Measurements from ENCODE around the gene PHLDB3. TPM values are rescaled to one million over a fixed set of nuclear protein-coding genes. Genes with fewer than 3 reads are reported as not detected.

Gene PHLDB3
- polyA plus RNA-seq, 1 donor from 2014 or later, result 5.6 TPM

- Histone ChIP-seq H3K27me3 (ENCODE audit: insufficient read depth, low read depth, low read length) (no peaks in the 10 kb centered on the region), H3K9me3 (ENCODE audit: low read length) (no peaks in the 10 kb centered on the region), H2AFZ (ENCODE audit: low read depth, low read length) (peak within 1 kb of the TSS; percentile 82), H3K79me2 (replicated peaks; ENCODE audit: insufficient read depth, low read length) (no peaks in the 10 kb centered on the region), H4K20me1 (ENCODE audit: insufficient read depth) (no peaks in the 10 kb centered on the region), H3K9me2 (ENCODE audit: insufficient read depth, low read length) (no peaks in the 10 kb centered on the region), H3K36me3 (ENCODE audit: insufficient read depth, low read length) (no peaks in the 10 kb centered on the region), H3K4me2 (ENCODE audit: low read length) (peak within 1 kb of the TSS; percentile 88), H3F3A (ENCODE audit: insufficient read depth, low read length, poor library complexity, severe bottlenecking) (no peaks in the 10 kb centered on the region), H3K27ac (ENCODE audit: low read length) (peak within 1 kb of the TSS; percentile 79), H3K9ac (ENCODE audit: low read length) (peak within 1 kb of the TSS; percentile 71), H3K4me3 (ENCODE audit: low read length) (peak within 1 kb of the TSS; percentile 76)
- TF ChIP-seq EZH2 (IDR thresholded peaks at IDR 0.05; ENCODE audit: borderline replicate concordance, insufficient read depth, low read length, poor library complexity, severe bottlenecking) (no peak), CTCF (IDR thresholded peaks at IDR 0.05; ENCODE audit: poor library complexity, severe bottlenecking) (peak; percentile 46), POLR2AphosphoS5 (IDR thresholded peaks at IDR 0.05) (peak; percentile 69), TAF1 (IDR thresholded peaks at IDR 0.05; ENCODE audit: low read depth) (no peak), RAD21 (conservative IDR thresholded peaks at IDR 0.05) (peak; percentile 23), EP300 (conservative IDR thresholded peaks at IDR 0.05; ENCODE audit: poor library complexity, severe bottlenecking) (peak; percentile 47), MXI1 (conservative IDR thresholded peaks at IDR 0.05; ENCODE audit: poor library complexity, severe bottlenecking) (peak; percentile 73), REST (IDR thresholded peaks at IDR 0.05; ENCODE audit: borderline replicate concordance) (peak; percentile 27), SMC3 (conservative IDR thresholded peaks at IDR 0.05; ENCODE audit: poor library complexity) (peak; percentile 8)
Measured at GRCh38 chr19:43532962-43533545, 28.5 kb upstream of the PHLDB3 start, which contains the start of gene ZNF575. ZNF575 (plus strand) TSS chr19:43533188; CDS start chr19:43534423, 1,235 bp downstream.

GRCh38 chr19:43532571-43532961 is 28.0 kb upstream of the PHLDB3 start:
- no peaks in the 10 kb centered on the region for H4K20me1 ChIP-seq (ENCODE audit: insufficient read depth)
- H3K9me2 ChIP-seq (ENCODE audit: insufficient read depth, low read length), result no peaks in the 10 kb centered on the region
- no peaks in the 10 kb centered on the region for H3K27me3 ChIP-seq (ENCODE audit: insufficient read depth, low read depth, low read length)
- peak overlapping the region; percentile 71 for H3K9ac ChIP-seq (ENCODE audit: low read length)
- H2AFZ ChIP-seq (ENCODE audit: low read depth, low read length), result peak overlapping the region; percentile 82
- H3K36me3 ChIP-seq (ENCODE audit: insufficient read depth, low read length), result no peaks in the 10 kb centered on the region
- peak overlapping the region; percentile 88 for H3K4me2 ChIP-seq (ENCODE audit: low read length)
- H3K79me2 ChIP-seq (replicated peaks; ENCODE audit: insufficient read depth, low read length), result no peaks in the 10 kb centered on the region
- H3F3A ChIP-seq (ENCODE audit: insufficient read depth, low read length, poor library complexity, severe bottlenecking), result no peaks in the 10 kb centered on the region
- no peaks in the 10 kb centered on the region for H3K9me3 ChIP-seq (ENCODE audit: low read length)
- H3K27ac ChIP-seq (ENCODE audit: low read length), result peak overlapping the region; percentile 79
- peak overlapping the region; percentile 76 for H3K4me3 ChIP-seq (ENCODE audit: low read length)
- TF ChIP-seq CTCF (IDR thresholded peaks at IDR 0.05; ENCODE audit: poor library complexity, severe bottlenecking) (no peak), EP300 (conservative IDR thresholded peaks at IDR 0.05; ENCODE audit: poor library complexity, severe bottlenecking) (no peak), MXI1 (conservative IDR thresholded peaks at IDR 0.05; ENCODE audit: poor library complexity, severe bottlenecking) (no peak)

All from neural cell (in vitro differentiated cells).